GM23338 (cell line): ENCODE measurements around the gene FOXP2.

ENCODE experiments used
- EZH2 ChIP-seq: fragments of 200-600 bp; sonication (generic); IDR thresholded peaks from one replicate; pipeline ENCODE4 v1.8.0; 2017; ENCODE audit warnings: antibody characterized with exemption, mild to moderate bottlenecking, low read depth; ENCODE audit not compliant: unreplicated experiment
- JUNB ChIP-seq: IDR thresholded peaks from one replicate; pipeline ENCODE4 v1.6.1; 2016; ENCODE audit warnings: antibody characterized with exemption; ENCODE audit not compliant: unreplicated experiment
- POLR2AphosphoS5 ChIP-seq: IDR thresholded peaks from 2 replicates; pipeline ENCODE4 v1.6.1; 2016; ENCODE audit warnings: antibody characterized with exemption, low read depth
- REST ChIP-seq: IDR thresholded peaks from one replicate; pipeline ENCODE4 v1.6.1; 2018; ENCODE audit warnings: antibody characterized with exemption; ENCODE audit not compliant: unreplicated experiment
- STAT1 ChIP-seq: IDR thresholded peaks from one replicate; pipeline ENCODE4 v1.6.1; 2016; ENCODE audit warnings: antibody characterized with exemption; ENCODE audit not compliant: unreplicated experiment
- TF ChIP-seq, protein P1 (sequence below), 2 experiments: fragments of 200-600 bp in 1 of 2; sonication (generic) in 1 of 2; conservative IDR thresholded peaks; 2 replicates each; pipeline versions ENCODE4 v1.5.1 to v1.6.1; 2016 to 2017; ENCODE audit warnings: antibody characterized with exemption in 2 of 2, low read depth in 2 of 2, mild to moderate bottlenecking in 2 of 2, moderate library complexity in 1 of 2

DNA sequence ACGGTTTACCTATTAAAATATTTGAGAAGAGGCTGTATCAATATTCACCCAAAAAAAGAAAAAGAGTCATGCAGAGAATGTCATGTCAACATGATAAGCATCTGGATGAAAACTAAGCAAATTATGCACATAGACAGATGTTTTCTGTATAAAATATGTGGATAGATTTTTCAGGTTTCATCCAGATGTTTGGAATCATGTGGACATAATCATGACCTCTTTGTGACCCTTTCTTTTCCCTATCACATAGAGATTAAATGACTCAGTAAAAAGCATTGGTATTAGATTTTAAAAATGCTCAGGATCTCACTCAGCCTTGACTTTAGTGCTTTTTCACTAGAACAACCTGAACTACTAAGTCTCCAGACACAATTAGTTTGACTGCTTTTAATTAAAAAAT, 90.0 kb downstream of the FOXP2 start:
- TF ChIP-seq, protein P1, sequence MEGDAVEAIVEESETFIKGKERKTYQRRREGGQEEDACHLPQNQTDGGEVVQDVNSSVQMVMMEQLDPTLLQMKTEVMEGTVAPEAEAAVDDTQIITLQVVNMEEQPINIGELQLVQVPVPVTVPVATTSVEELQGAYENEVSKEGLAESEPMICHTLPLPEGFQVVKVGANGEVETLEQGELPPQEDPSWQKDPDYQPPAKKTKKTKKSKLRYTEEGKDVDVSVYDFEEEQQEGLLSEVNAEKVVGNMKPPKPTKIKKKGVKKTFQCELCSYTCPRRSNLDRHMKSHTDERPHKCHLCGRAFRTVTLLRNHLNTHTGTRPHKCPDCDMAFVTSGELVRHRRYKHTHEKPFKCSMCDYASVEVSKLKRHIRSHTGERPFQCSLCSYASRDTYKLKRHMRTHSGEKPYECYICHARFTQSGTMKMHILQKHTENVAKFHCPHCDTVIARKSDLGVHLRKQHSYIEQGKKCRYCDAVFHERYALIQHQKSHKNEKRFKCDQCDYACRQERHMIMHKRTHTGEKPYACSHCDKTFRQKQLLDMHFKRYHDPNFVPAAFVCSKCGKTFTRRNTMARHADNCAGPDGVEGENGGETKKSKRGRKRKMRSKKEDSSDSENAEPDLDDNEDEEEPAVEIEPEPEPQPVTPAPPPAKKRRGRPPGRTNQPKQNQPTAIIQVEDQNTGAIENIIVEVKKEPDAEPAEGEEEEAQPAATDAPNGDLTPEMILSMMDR (conservative IDR thresholded peaks at IDR 0.05; ENCODE audit: low read depth in 2 of 2) = no peak
- TF ChIP-seq REST (no peak), JUNB (no peak), POLR2AphosphoS5 (no peak), EZH2 (no peak), STAT1 (no peak)
